Tibial nerve (tissue), 4 donors: Measurements from ENCODE around the gene MOGAT2. TPM values are rescaled to one million over a fixed set of nuclear protein-coding genes. Genes with fewer than 3 reads are reported as not detected.
"Not testable (repeated sequence)": the region's sequence is repeated elsewhere in the genome, so short reads cannot be mapped to it uniquely, and the experiment has no call there.

ENCODE experiments used
- DNase-seq, 2 donors: peaks; one replicate each; pipeline ENCODE4 v3.0.0-alpha.2; 2019; ENCODE audit warnings: low spot score in 2 of 2
- H3K27ac ChIP-seq, 4 donors: fragments of 200-600 bp; sonication (generic) in 3 of 4; one replicate each; pipeline ENCODE4 v1.5.1; 2017 to 2019; ENCODE audit warnings: mild to moderate bottlenecking in 1 of 4
- H3K27me3 ChIP-seq, 2 donors: fragments of 200-600 bp; sonication (generic) in 1 of 2; one replicate each; pipeline versions ENCODE4 v1.5.1 to v1.6.0; 2017 to 2019
- H3K36me3 ChIP-seq, 3 donors: fragments of 200-600 bp; sonication (generic); one replicate each; pipeline ENCODE4 v1.5.1; 2018 to 2019
- H3K4me1 ChIP-seq, 4 donors: fragments of 200-600 bp; sonication (generic) in 3 of 4; one replicate each; pipeline ENCODE4 v1.5.1; 2017 to 2019
- H3K4me3 ChIP-seq, 4 donors: fragments of 200-600 bp; sonication (generic) in 3 of 4; one replicate each; pipeline ENCODE4 v1.5.1; 2017 to 2019; ENCODE audit warnings: mild to moderate bottlenecking in 1 of 4, moderate library complexity in 1 of 4
- H3K9me3 ChIP-seq, 4 donors: fragments of 200-600 bp; sonication (generic) in 3 of 4; one replicate each; pipeline ENCODE4 v1.5.1; 2017 to 2019
- CTCF ChIP-seq, 5 experiments: fragments of 200-600 bp in 3 of 5; fragments of 450-650 bp in 2 of 5; sonication (generic) in 3 of 5; IDR thresholded peaks; one replicate each; pipeline ENCODE4 v1.5.1; 2016 to 2019; ENCODE audit warnings: antibody characterized with exemption in 5 of 5, mild to moderate bottlenecking in 3 of 5, moderate library complexity in 2 of 5
- EP300 ChIP-seq, 2 donors: sonication (generic); formaldehyde crosslinking; IDR thresholded peaks; one replicate each; pipeline ENCODE4 v1.6.1; 2017; ENCODE audit warnings: antibody characterized with exemption in 2 of 2, mild to moderate bottlenecking in 1 of 2
- POLR2A ChIP-seq, 2 donors: fragments of 450-650 bp; IDR thresholded peaks; one replicate each; pipeline ENCODE4 v1.6.1; 2017; ENCODE audit warnings: antibody characterized with exemption in 2 of 2, mild to moderate bottlenecking in 2 of 2, moderate library complexity in 2 of 2
- WGBS, 2 donors: methylation state at CpG; one replicate each; pipeline ENCODE4 v1.1.5; 2018; 5-methylcytosine and 5-hydroxymethylcytosine counted together
- total RNA-seq, 4 donors: library from RNA; depleted of rRNA; stranded (reverse); fragments of >200 nt; gene quantifications; one replicate each; pipeline ENCODE4 v1.1.0, GENCODE V29; 2016

MOGAT2 gene
- total RNA-seq, 4 donors from 2014 or later: not detected

- no peak for TF ChIP-seq CTCF (IDR thresholded peaks at IDR 0.05)
- no peak for TF ChIP-seq POLR2A (IDR thresholded peaks at IDR 0.05)
- no peak for TF ChIP-seq EP300 (IDR thresholded peaks at IDR 0.05)
- Histone ChIP-seq H3K4me1 (no peaks in the 10 kb centered on the region), H3K27me3 (no peaks in the 10 kb centered on the region), H3K36me3 (no peaks in the 10 kb centered on the region), H3K4me3 (no peak overlapping the region), H3K27ac (peak overlapping the region in 1 of 4 donors; percentile 19), H3K9me3 (no peaks in the 10 kb centered on the region)
- DNase-seq: no peak
- WGBS, 2 donors: 53 to 59% methylated on average over 5 of the region's 5 CpGs
These were observed 17.0 kb downstream of the MOGAT2 start for GRCh38 chr11:75734491-75735180.

- Histone ChIP-seq H3K27ac (no peak overlapping the region), H3K4me3 (no peak overlapping the region), H3K4me1 (no peaks in the 10 kb centered on the region), H3K27me3 (no peaks in the 10 kb centered on the region), H3K36me3 (no peaks in the 10 kb centered on the region), H3K9me3 (no peaks in the 10 kb centered on the region)
- DNase-seq: no peak
- 72 to 78% methylated on average over 4 of the region's 4 CpGs for WGBS, 2 donors
- no peak for TF ChIP-seq CTCF (IDR thresholded peaks at IDR 0.05)
- TF ChIP-seq POLR2A (IDR thresholded peaks at IDR 0.05): no peak
- no peak for TF ChIP-seq EP300 (IDR thresholded peaks at IDR 0.05)
These were observed 17.7 kb downstream of the MOGAT2 start for GRCh38 chr11:75735181-75735845.

DNA sequence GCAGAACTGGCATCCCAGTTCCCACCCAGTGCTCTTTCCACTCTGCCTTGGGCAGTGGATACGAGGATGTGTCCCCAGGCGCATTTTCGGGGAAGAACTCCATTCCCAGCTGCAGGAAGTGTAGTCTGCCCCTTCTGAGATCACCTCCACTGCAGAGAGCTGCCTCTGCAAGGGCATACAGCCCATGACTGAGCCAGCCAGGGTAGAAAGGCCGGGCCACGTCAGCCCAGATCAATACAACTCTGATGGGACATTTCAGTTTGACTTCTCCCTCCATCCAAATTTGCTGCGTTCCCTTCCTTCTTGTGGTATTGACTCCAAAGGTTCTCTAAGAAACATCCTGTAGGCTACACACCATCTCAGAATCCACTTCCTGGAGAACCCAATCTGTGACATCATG lies 19.7 kb downstream of the MOGAT2 start:
- H3K4me3 ChIP-seq: no peak overlapping the region
- no peak overlapping the region for H3K27ac ChIP-seq
- H3K4me1 ChIP-seq: no peaks in the 10 kb centered on the region
- H3K9me3 ChIP-seq: no peaks in the 10 kb centered on the region
- H3K27me3 ChIP-seq: no peaks in the 10 kb centered on the region
- 91 to 95% methylated on average over 6 of the region's 6 CpGs for WGBS, 2 donors
- TF ChIP-seq EP300 (IDR thresholded peaks at IDR 0.05): no peak
- TF ChIP-seq POLR2A (IDR thresholded peaks at IDR 0.05): no peak
- no peak for TF ChIP-seq CTCF (IDR thresholded peaks at IDR 0.05)
- no peak for DNase-seq
- no peaks in the 10 kb centered on the region for H3K36me3 ChIP-seq

- no peak for DNase-seq
- TF ChIP-seq CTCF (IDR thresholded peaks at IDR 0.05): no peak
- no peak for TF ChIP-seq EP300 (IDR thresholded peaks at IDR 0.05)
- no peak for TF ChIP-seq POLR2A (IDR thresholded peaks at IDR 0.05)
- no peaks in the 10 kb centered on the region for H3K9me3 ChIP-seq
- 82 to 93% methylated on average over 1 of the region's 1 CpG for WGBS, 2 donors
- H3K27me3 ChIP-seq: no peaks in the 10 kb centered on the region
- no peaks in the 10 kb centered on the region for H3K36me3 ChIP-seq
- no peaks in the 10 kb centered on the region for H3K4me1 ChIP-seq
- H3K4me3 ChIP-seq: no peak overlapping the region
- no peak overlapping the region for H3K27ac ChIP-seq
These were observed 23.0 kb downstream of the MOGAT2 start for GRCh38 chr11:75740681-75741080.

GRCh38 chr11:75743159-75743558 lies 25.5 kb downstream of the MOGAT2 start:
- H3K27me3 ChIP-seq, H3K4me3 ChIP-seq, H3K36me3 ChIP-seq, H3K9me3 ChIP-seq, DNase-seq, H3K4me1 ChIP-seq, H3K27ac ChIP-seq: not testable (repeated sequence)
- 98 to 99% methylated on average over 4 of the region's 4 CpGs for WGBS, 2 donors
